Measurements from ENCODE around the gene ZDHHC18.
"Not testable (repeated sequence)": the region's sequence is repeated elsewhere in the genome, so short reads cannot be mapped to it uniquely, and the experiment has no call there.

ZDHHC18 gene

GRCh38 chr1:26833432-26834405 lies 7.2 kb downstream of the ZDHHC18 start:
- DNase-seq, result peak; percentile 87

DNA sequence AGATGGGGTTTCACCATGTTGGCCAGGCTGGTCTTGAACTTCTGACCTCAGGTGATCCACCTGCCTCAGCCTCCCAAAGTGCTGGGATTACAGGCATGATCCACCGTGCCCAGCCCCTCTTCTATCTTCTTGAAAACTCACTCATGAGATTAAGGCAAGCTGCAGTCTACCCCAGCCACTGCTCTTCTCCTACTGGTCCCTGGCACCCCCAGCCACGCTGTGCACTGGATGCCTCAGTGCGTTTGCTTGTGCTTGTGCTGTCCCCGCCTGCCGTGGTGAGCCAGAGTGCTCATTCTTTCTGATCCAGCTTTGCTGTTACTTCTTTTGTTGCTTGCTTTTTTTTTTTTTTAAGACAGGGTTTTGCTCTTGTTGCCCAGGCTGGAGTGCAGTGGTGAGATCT lies 11.2 kb downstream of the ZDHHC18 start:
- not testable (repeated sequence) for DNase-seq

DNA sequence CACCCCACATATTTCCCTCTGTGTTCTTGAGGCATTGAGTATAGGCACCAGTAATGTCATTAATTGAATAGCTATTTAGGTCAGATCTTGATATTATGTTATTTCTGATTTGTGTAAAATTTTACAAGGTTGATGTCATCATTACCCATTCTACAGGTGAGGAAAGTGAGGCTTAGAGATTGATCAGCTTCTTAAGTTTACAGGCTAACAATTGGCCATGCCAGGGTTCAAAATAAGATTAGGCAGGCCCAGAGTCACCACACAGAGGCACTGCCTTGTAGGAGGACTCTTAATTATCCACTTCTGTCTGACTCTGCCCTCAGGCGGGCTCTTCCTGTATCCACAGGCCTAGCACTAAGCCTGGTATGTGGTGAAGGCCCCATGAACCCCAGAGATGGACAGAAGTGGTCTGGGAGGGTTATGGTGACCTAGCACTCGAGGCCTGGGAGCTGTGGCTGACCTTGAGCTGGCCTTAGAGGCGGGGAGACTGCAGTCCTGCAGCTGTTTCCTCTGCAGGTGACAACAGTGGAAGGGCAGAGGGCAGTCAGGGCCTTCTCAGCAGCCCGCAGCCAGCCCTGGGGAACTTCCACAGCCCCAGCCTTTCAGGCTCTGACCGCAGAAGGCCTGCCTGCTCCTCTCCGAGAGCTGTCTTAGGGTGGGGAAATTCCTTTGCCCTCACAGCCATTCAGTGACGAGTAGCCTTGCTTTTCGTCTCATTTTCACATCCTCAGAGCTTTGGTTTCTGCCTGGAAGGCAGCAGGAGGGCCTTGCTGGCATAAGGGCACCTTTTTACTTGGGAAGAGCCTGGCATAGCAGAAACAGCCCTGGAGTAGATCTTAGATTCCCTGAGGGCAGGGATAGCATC lies 12.2 kb downstream of the ZDHHC18 start:
- DNase-seq, result no peak

DNA sequence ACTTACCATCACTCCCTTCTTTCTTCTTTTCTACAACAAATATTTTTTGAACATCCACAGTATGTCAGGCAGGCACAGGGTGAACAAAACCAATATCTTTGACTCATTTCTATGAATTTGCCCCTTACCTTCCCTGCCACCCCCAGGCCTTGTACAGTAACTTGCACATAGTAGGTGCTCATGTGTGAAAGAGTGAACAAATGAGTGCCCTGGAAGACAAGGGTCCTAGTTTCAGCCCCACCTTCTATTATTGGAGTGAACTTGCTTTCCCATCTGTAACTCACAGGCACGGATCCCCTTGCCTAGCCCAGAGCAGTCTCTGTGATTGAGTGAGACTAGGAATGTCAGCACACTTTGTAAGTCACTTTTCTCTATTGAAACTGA lies 12.8 kb downstream of the ZDHHC18 start:
- DNase-seq, result no peak

DNA sequence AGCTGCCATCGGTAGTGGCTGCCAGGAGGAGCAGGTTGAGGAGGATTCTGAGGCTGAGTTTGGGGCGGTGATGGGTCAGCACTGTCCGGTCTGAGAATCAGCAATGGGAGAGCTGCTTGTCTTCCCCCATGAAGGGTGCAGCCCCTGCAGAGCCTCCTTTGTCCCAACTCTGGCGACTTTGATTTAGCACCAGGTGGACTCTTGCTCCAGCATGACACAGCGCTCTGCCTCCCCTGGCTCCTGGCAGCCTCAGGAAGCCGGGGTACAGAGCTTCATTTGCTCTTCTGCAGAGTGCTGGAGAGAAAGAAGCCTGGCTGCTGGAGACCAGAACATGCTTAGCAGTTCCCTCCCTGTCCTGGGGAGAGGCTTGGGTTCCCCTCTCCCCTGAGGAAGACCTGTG lies 13.3 kb downstream of the ZDHHC18 start:
- no peak for DNase-seq

- no peak for DNase-seq
Measured at GRCh38 chr1:26844424-26845196, 18.1 kb downstream of the ZDHHC18 start.

DNA sequence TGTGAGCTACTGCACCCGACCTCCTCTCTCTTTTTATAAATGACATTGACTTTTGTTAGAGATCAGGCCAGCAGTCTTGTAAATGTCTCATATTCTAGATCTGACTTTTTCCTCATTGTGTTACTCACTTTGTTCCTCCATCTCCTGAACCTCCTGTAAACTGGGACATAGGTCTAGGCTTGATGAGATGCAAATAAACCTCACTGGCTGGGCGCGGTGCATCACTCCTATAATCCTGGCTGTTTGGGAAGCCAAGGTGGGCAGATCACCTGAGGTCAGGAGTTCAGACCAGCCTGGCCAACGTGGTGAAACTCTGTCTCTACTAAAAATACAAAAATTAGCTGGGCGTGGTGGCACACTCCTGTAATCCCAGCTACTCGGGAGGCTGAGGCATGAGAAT lies 21.3 kb downstream of the ZDHHC18 start:
- DNase-seq, result not testable (repeated sequence)

- no peak for DNase-seq
Measured at GRCh38 chr1:26848499-26848898, 22.0 kb downstream of the ZDHHC18 start.

DNA sequence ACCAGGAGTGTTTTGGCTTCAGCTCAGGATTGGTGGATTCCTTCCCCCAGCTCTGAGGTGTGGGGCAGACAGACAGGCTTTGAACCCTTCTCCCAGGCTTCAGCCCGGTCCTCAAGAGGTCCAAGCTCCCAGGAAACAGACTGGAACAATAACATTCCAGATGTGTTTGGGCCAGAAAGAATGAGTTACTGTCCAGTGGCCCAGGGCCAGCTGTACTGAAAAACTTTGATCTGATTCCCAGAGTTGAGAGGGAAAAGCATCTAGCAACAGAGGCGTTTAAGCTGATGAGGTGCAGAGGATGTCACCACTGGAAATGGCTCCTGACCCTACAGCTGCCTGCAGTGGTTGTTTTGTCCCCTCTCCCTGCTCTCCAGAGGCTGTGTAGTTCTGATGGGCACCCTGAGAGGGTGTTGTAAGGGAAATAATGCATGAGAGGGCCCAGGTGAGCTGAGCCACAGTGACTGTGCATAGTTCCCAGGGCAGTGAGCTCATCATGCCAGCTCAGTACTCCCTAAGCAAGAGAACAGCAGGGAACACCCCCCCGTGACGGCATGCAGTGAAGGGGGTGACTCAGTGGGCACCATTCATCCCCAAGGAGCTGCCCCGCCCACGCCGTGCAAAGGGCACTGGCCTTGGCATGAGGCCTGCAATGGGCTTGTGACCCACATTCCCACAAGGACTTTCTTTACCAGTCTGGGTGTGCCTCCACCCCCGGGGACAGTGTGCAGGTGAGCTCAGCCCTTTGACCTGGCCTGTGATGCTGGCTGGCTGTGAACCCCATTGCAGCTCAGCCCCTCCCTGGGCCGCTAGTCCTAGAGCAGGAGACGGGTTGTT lies 22.7 kb downstream of the ZDHHC18 start:
- no peak for DNase-seq

DNA sequence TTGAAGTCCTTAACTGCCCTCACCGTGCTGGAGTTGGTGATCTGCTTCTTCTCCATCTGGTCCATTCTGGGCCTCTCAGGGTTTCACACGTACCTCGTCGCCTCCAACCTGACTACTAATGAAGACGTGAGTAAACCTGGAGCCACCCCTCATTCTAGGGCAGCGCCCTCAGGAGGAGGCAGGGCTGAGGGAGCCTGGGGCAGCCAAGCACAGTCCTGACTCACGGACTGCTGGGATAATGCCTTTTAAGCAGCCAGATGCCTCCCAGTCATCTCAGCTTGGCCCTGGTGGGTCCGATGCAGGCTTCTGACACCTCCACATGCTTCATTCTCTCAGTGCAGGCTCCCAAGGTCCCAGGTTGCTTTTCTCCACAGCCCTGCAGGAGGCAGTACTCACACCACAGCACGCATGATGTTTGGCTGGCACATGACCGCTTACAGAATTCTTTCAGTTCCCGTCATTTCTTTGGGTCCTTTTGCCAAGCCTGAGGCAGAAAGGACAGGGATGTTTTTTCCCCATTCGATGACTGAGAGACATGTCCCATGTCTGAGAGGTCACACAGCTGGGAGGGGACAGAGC lies 24.7 kb downstream of the ZDHHC18 start:
- DNase-seq, result no peak

DNA sequence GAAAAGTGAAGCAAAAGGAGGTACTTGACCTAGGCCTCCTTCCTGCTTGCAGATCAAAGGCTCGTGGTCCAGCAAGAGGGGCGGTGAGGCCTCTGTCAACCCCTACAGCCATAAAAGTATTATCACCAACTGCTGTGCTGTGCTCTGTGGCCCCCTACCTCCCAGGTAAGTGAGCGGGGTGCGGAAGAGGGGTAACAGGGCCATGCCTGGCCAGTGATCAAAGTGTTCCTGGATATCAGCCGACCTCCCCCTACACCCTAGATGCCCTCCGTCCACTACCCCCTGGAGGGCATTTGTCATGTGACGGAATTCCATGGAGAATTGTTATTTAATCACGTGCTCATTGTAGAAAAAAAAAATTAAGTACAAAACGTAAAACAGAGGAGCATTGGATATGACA lies 26.2 kb downstream of the ZDHHC18 start:
- DNase-seq, result no peak

- DNase-seq, result peak; percentile 51
Measured at GRCh38 chr1:26853156-26853555, 26.7 kb downstream of the ZDHHC18 start.

DNA sequence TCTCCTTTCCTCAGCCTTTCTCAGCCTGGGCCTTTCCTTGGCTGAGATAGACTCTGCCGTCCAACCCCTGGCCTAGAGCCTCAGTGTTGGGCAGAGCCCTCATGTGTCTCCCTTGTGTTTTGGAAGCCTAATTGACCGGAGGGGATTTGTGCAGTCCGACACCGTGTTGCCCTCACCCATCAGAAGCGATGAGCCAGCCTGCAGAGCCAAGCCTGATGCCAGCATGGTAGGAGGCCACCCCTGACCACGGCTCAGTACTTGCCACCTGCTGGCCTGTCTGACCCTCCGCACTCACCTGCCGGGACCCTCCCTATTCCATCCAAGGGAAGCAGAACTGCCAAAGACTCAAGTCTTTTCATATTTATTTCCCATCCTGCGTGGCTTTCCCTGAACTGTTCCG lies 27.1 kb downstream of the ZDHHC18 start:
- no peak for DNase-seq

DNA sequence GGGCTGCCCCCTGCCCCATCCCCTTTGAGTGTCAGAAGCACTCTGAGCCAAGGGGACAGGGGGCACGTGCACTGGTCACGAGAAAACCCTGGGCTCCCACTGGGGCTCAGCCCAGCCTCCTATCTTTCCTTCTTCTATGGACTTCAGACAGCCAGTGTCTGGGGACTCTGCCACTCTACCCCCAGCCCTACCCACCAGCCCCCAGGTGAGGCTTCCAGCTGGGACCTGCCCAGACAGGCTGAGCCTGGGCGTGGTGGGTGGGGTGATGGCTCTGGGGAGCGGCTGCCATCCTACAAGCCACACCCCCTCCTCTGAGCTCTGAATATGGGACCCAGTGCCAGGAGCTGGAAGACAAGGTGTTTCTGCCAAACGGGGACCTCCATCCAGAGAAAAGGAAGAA lies 28.4 kb downstream of the ZDHHC18 start:
- DNase-seq, result no peak

DNA sequence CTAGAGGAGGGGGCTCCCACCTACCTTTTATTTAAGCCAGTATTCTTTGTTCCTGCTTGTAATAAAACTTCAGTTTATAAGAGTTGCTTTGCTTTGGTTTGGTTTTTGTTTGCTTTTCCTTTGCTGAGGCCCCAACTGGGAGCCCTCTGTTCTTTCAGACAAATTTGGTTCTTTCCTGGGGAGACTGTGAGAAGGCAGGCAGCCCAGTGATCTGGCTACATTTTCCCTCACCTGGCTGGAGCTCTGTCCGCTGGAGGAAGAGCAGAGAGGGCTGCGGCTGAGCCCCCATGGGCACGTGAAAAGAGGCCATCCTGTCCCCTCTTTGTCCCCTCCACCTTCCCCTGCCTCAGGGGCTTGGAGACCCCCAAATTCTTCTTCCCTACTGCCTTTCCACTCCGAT lies 29.1 kb downstream of the ZDHHC18 start:
- DNase-seq, result no peak

- no peak for DNase-seq
Measured at GRCh38 chr1:26856181-26856580, 29.7 kb downstream of the ZDHHC18 start.

DNA sequence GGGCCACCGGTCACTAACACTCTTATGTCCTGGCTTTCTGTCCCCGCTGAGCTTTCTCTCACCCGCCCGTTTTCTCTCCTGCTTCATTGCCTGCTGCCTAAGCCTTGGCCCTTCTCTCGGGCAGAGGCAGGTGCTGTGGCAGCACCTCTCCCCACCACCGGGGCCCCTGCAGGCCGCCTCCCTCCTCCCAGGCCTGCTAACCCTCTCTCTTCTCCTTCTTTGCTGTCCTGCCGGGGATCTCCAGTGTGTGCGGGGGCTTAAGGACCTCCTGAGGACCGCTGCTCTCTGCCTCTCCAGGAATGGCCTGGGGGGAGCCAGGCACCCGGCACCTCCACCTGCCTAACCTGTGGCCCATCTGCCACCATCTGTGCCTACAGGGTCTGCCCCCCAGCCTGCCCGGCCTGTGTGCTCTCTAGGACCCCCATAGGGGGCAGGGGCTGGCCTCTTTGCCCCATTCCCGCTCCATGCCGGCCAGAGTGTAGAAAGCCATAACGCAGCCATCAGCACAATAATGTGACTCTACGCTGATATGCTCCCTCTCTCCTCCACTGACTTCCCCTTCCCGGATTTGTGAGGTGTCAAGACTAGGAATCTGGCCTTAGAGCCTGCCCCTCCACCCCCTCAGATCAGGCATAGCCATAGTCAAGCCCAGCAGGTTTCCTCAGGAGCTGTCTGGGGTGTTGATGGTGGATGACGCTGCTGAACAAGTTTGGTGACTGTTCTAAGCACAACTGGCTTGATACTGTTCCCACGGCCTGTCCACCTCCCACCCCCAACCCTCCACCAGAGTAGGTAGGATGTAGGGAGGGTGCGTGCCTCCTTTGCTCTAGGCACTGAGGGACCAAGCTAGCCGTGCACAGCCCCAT lies 30.3 kb downstream of the ZDHHC18 start:
- no peak for DNase-seq

GRCh38 chr1:26857473-26858060 lies 31.1 kb downstream of the ZDHHC18 start:
- no peak for DNase-seq

DNA sequence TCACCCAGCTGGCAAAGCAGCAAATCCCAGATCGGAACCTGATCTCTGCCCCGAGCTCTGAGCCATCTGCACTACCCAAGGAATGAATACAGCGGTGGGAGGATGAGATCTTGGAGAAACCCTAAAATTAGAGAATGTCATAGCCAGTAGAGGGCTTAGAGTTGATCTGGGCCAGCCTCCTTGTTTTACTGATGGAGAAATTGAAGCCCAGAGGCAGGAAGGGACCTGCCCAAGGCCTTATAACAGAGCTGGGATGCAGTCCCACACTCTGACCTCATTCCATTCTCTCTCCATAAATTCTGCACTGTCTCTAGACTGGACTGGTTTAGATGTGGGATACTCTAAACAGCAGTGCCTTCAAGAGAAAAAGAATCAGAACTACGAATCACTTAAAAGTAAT lies 31.7 kb downstream of the ZDHHC18 start:
- no peak for DNase-seq
